Measurements from ENCODE around the gene GMEB2. TPM values are rescaled to one million over a fixed set of nuclear protein-coding genes. Genes with fewer than 3 reads are reported as not detected.

GMEB2 gene
- total RNA-seq, 1 donor, result 7.4 TPM

DNA sequence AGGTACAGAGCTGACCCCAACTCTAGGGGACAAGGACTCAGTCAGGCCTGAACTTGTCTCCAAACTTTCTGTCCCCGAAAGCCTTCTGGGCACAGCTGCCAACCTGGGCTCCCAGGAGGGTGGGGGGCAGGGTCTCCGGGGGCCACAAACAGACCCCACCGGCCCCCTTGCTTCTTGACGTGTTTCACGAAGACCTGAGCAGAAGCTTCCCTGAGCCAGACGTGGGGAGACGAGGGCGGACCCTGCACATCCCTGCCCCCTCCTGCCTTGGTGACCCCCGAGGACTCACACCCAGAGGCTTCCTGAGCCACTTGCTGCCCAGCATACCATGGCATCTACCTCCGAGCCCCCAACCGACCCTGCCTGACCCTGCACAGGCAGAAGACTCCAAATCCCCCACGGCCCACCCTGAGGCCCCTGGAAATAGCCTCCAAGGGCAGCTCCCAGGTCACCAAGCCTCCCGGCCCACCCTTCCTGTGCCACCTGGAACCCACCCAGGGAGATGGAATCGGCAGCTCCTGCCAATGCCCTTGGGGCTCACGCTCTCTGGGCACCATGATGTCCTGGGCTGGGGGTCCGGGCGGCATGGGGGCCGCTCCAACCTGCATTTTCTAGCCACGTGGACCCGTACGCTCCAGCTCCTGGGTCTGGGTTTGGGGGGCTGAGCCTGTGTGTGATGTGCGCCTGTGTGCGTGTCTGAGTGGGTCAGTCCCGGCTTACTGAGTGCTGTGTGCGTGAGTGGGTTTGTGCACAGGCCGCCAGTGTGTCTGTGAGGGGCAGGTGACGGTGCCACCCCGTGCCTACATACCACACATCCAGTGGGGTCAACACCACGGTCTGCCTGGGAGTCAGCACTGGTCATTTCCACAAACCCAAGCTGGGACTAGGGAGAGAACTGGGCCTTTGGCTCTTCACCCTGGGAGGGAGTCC lies 87.2 kb downstream of the GMEB2 start:
- TF ChIP-seq CTCF (IDR thresholded peaks at IDR 0.05; ENCODE audit: insufficient read depth, low read length), result no peak
- DNase-seq (ENCODE audit: low read depth), result no peak
- no peak overlapping the region for H3K4me3 ChIP-seq (ENCODE audit: low read depth, low read length)

DNA sequence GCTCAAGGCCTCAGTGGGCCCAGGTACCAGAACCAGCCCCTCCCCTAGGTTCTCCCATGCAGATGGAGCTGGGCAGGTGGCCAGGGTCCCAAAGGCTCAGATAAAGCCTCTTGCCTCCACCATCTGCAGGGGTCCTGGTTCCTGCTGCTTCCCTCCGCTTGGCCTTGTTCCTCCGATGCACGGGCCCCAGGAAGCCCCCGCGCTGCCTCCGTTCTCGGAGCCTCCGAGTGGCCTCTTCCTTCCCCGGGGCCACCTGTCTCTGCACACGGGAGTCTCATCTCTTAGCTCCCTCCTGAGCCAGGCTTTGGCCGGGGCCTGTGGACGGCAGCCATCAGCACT lies 87.8 kb downstream of the GMEB2 start:
- no peak overlapping the region for H3K4me3 ChIP-seq (ENCODE audit: low read depth, low read length)
- no peak for TF ChIP-seq CTCF (IDR thresholded peaks at IDR 0.05; ENCODE audit: insufficient read depth, low read length)
- DNase-seq (ENCODE audit: low read depth), result no peak

- peak; percentile 37 for TF ChIP-seq CTCF (IDR thresholded peaks at IDR 0.05; ENCODE audit: insufficient read depth, low read length)
- no peak for DNase-seq (ENCODE audit: low read depth)
- H3K4me3 ChIP-seq (ENCODE audit: low read depth, low read length), result peak overlapping the region; percentile 40
Observed at GRCh38 chr20:63538204-63539091, 88.5 kb downstream of the GMEB2 start.

Other genes with a start within 250 kb of the GMEB2 start
- not detected in 2 replicates for gene KCNQ2, start 154.4 kb downstream of the GMEB2 start, total RNA-seq (ENCODE audit: low replicate concordance)
- gene EEF1A2, start 128.0 kb downstream of the GMEB2 start, total RNA-seq (ENCODE audit: low replicate concordance), result 0.18 TPM in 1 of 2 replicates, not detected in the other
- gene PPDPF, start 106.3 kb downstream of the GMEB2 start, total RNA-seq (ENCODE audit: low replicate concordance), result 35.3 and 97.0 TPM in 2 replicates
- gene PTK6, start 89.7 kb downstream of the GMEB2 start, total RNA-seq (ENCODE audit: low replicate concordance), result not detected in 2 replicates
- gene SRMS, start 79.4 kb downstream of the GMEB2 start, total RNA-seq (ENCODE audit: low replicate concordance), result not detected in 2 replicates
- gene FNDC11, start 72.9 kb downstream of the GMEB2 start, total RNA-seq (ENCODE audit: low replicate concordance), result 0.25 and 0.45 TPM in 2 replicates
- 20.9 and 27.0 TPM in 2 replicates for gene HELZ2, start 52.9 kb downstream of the GMEB2 start, total RNA-seq (ENCODE audit: low replicate concordance)
- 9.3 and 12.1 TPM in 2 replicates for gene STMN3, start 26.3 kb upstream of the GMEB2 start, total RNA-seq (ENCODE audit: low replicate concordance)
- 17.3 and 23.4 TPM in 2 replicates for gene RTEL1, start 31.2 kb upstream of the GMEB2 start, total RNA-seq (ENCODE audit: low replicate concordance)
- 0.36 TPM in 1 of 2 replicates, not detected in the other for gene TNFRSF6B, start 69.6 kb upstream of the GMEB2 start, total RNA-seq (ENCODE audit: low replicate concordance)
- gene ARFRP1, start 80.9 kb upstream of the GMEB2 start, total RNA-seq (ENCODE audit: low replicate concordance), result 25.7 and 30.6 TPM in 2 replicates
- 11.8 and 15.8 TPM in 2 replicates for gene ZGPAT, start 80.9 kb upstream of the GMEB2 start, total RNA-seq (ENCODE audit: low replicate concordance)
- 1.7 and 2.1 TPM in 2 replicates for gene LIME1, start 109.6 kb upstream of the GMEB2 start, total RNA-seq (ENCODE audit: low replicate concordance)
- 31.9 and 39.2 TPM in 2 replicates for gene SLC2A4RG, start 112.7 kb upstream of the GMEB2 start, total RNA-seq (ENCODE audit: low replicate concordance)
- 1.1 and 2.9 TPM in 2 replicates for gene ZBTB46, start 204.2 kb upstream of the GMEB2 start, total RNA-seq (ENCODE audit: low replicate concordance)
- not detected in 2 replicates for gene ABHD16B, start 234.4 kb upstream of the GMEB2 start, total RNA-seq (ENCODE audit: low replicate concordance)
- 100 and 136 TPM in 2 replicates for gene TPD52L2, start 238.2 kb upstream of the GMEB2 start, total RNA-seq (ENCODE audit: low replicate concordance)

Data from fibroblast of the aortic adventitia (primary cell).